Activated CD8-positive, alpha-beta T cell treated with anti-CD3 and anti-CD28 coated beads for 36 hours (primary cell): Measurements from ENCODE around the gene TIFAB. TPM values are rescaled to one million over a fixed set of nuclear protein-coding genes. Genes with fewer than 3 reads are reported as not detected.

ENCODE experiments used
- ATAC-seq: fragments of 200-7000 bp; cut with Tn5 transposase; one replicate; pipeline ENCODE4 v1.10.0; 2021; ENCODE audit warnings: mild to moderate bottlenecking, moderate library complexity
- CTCF ChIA-PET: fragments of 350-600 bp; sonication (Branson Sonifier 250); formaldehyde crosslinking; loops from one replicate; lab custom pipeline; 2021; ENCODE audit warnings: antibody characterized with exemption; lab: Charles Lee
- POLR2A ChIA-PET: fragments of 350-600 bp; sonication (Branson Sonifier 250); formaldehyde crosslinking; loops from one replicate; lab custom pipeline; 2021; ENCODE audit warnings: antibody characterized with exemption; lab: Charles Lee
- DNase-seq: peaks from one replicate; pipeline ENCODE4 v3.0.0-alpha.2; 2020
- H3K27ac Mint-ChIP-seq: one replicate; pipeline ENCODE4 v1.8.0; 2021; ENCODE audit warnings: mild to moderate bottlenecking, mixed read lengths
- H3K27me3 Mint-ChIP-seq: one replicate; pipeline ENCODE4 v1.8.0; 2021; ENCODE audit warnings: mixed read lengths
- H3K36me3 Mint-ChIP-seq: one replicate; pipeline ENCODE4 v1.8.0; 2021; ENCODE audit warnings: low read depth, mixed read lengths
- H3K4me1 Mint-ChIP-seq: one replicate; pipeline ENCODE4 v1.8.0; 2021; ENCODE audit warnings: low read depth, mixed read lengths
- H3K4me3 Mint-ChIP-seq: one replicate; pipeline ENCODE4 v1.8.0; 2021; ENCODE audit warnings: mild to moderate bottlenecking, moderate library complexity, mixed read lengths
- H3K9me3 Mint-ChIP-seq: one replicate; pipeline ENCODE4 v1.8.0; 2021; ENCODE audit warnings: mixed read lengths
- intact Hi-C: fragments of 100-400 bp; cut with micrococcal nuclease; formaldehyde crosslinking; loops from one replicate; pipeline ENCODE4 v1.10.0; 2022
- total RNA-seq, 2 experiments: library from RNA; stranded (reverse); gene quantifications; one replicate each; pipeline ENCODE4 v1.2.3, GENCODE V29; 2021
- TF ChIP-seq, protein P1 (sequence below): fragments of 200-600 bp; IDR thresholded peaks from one replicate; pipeline ENCODE4 v1.8.0; 2022; ENCODE audit warnings: antibody characterized with exemption, mild to moderate bottlenecking

Gene TIFAB
- total RNA-seq, 2 experiments from 2014 or later, result not detected

DNA sequence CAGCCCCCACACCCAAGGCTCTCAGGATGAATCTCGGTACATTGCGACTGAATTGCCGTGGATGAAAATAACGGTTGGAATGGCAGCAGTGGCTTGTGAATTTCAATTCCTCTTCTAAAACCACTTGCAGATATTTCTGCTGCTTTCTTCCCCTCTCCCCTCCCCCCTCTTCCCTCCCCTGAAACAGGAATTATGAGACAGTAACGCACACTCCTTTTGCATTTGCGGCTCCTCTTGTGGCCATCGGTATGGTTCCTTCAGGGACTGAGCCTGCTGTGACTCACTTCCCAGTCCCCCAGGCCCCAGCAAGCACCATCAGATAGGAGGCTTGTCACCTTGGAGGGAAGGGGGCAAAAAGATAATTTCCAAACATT, 14.7 kb downstream of the TIFAB start:
- ChIA-PET POLR2A (no interaction called here), CTCF (interaction anchor here (1.4 kb wide), 1 partner anchor 114 kb away, joined by 3 read pairs; no protein-coding TSS in a partner anchor)
- intact Hi-C loops, result no loop called here
- DNase-seq (no peak), ATAC-seq (no peak)
- Mint-ChIP-seq H3K4me1 (no peaks in the 10 kb centered on the region), H3K36me3 (no peaks in the 10 kb centered on the region), H3K4me3 (no peak overlapping the region), H3K9me3 (no peaks in the 10 kb centered on the region), H3K27me3 (peaks cover 8% of the 10 kb centered on the region), H3K27ac (no peak overlapping the region)
- TF ChIP-seq, protein P1, sequence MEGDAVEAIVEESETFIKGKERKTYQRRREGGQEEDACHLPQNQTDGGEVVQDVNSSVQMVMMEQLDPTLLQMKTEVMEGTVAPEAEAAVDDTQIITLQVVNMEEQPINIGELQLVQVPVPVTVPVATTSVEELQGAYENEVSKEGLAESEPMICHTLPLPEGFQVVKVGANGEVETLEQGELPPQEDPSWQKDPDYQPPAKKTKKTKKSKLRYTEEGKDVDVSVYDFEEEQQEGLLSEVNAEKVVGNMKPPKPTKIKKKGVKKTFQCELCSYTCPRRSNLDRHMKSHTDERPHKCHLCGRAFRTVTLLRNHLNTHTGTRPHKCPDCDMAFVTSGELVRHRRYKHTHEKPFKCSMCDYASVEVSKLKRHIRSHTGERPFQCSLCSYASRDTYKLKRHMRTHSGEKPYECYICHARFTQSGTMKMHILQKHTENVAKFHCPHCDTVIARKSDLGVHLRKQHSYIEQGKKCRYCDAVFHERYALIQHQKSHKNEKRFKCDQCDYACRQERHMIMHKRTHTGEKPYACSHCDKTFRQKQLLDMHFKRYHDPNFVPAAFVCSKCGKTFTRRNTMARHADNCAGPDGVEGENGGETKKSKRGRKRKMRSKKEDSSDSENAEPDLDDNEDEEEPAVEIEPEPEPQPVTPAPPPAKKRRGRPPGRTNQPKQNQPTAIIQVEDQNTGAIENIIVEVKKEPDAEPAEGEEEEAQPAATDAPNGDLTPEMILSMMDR, result no peak

DNA sequence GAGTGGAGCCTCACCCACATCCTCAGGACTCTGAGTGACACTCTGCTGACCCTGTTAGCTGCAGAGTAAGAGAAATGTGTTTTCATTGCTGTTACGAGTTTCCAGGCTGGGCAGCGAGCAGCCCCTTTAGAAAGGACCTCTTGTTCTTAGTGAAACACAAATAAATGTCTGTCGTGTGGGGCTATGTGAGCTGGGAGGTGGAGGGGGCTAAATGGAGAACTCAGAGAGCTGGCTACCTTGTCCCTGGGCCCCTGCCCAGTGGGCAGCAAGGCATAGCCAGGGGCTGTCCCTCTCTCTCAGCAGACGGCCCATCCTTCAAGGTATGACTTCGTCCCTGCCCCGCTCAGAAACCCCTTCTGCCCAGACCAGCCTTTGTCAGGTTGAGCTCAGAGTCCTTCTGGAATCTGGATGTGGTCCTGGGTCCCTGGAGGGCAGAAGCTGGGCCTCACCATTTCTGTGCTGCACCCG, 15.2 kb downstream of the TIFAB start:
- TF ChIP-seq, protein P1, result no peak
- POLR2A ChIA-PET, result no interaction called here
- peaks cover 8% of the 10 kb centered on the region for H3K27me3 Mint-ChIP-seq
- ATAC-seq (no peak), DNase-seq (no peak)
- intact Hi-C loops, result no loop called here
- H3K27ac Mint-ChIP-seq, result no peak overlapping the region
- CTCF ChIA-PET, result interaction anchor here (1.0 to 1.4 kb wide), 2 partner anchors 24 to 115 kb away, joined by 3 read pairs; no protein-coding TSS in a partner anchor
- H3K4me3 Mint-ChIP-seq, result no peak overlapping the region
- no peaks in the 10 kb centered on the region for H3K9me3 Mint-ChIP-seq
- no peaks in the 10 kb centered on the region for H3K4me1 Mint-ChIP-seq
- H3K36me3 Mint-ChIP-seq, result no peaks in the 10 kb centered on the region

DNA sequence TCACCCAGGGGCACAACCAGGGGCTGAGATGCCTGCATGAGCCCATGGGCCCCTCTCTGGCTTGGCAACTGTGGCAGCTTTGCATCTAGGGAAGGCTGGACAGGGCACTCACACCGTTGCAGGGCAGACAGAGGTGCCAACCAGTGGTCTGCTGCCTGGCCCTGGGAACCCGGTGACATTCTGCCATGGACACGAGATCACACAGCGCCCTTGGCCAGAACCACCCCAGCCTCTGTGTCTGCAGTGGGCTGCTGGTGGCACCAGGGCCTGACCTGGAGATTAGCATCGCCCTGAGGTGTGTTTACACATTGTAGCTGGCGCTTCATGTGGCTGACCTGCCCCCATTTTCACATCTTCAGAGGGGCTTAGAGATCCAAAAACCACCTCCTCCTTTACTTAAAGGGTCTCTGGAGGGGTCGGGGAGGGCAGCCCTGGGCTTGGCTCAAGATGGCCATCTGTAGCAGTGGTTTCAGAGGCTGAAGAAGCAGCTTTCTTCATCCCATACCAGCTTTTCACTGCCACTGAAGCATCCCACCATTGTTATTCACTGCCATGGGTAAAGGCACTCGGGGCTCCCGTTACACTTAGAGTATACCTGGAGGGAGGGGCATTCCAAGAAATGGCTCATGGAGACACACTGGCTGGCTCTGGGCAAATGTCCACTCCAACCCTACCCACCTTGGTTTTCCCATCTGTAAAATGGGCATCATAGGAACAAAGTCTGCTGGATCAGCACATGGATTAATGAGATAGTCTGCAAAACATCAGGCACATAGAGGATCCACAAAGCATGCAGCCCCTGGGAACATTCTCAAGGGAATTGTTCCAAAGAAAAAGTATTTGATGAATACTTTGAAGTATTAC, 16.5 kb downstream of the TIFAB start:
- intact Hi-C loops, result no loop called here
- ChIA-PET POLR2A (no interaction called here), CTCF (interaction anchor here (1.0 to 1.4 kb wide), 2 partner anchors 25 to 116 kb away, joined by 3 read pairs; no protein-coding TSS in a partner anchor)
- Mint-ChIP-seq H3K4me1 (no peaks in the 10 kb centered on the region), H3K27ac (no peak overlapping the region), H3K9me3 (no peaks in the 10 kb centered on the region), H3K4me3 (no peak overlapping the region), H3K27me3 (peaks cover 8% of the 10 kb centered on the region), H3K36me3 (no peaks in the 10 kb centered on the region)
- TF ChIP-seq, protein P1, result no peak
- DNase-seq, result no peak
- no peak for ATAC-seq

DNA sequence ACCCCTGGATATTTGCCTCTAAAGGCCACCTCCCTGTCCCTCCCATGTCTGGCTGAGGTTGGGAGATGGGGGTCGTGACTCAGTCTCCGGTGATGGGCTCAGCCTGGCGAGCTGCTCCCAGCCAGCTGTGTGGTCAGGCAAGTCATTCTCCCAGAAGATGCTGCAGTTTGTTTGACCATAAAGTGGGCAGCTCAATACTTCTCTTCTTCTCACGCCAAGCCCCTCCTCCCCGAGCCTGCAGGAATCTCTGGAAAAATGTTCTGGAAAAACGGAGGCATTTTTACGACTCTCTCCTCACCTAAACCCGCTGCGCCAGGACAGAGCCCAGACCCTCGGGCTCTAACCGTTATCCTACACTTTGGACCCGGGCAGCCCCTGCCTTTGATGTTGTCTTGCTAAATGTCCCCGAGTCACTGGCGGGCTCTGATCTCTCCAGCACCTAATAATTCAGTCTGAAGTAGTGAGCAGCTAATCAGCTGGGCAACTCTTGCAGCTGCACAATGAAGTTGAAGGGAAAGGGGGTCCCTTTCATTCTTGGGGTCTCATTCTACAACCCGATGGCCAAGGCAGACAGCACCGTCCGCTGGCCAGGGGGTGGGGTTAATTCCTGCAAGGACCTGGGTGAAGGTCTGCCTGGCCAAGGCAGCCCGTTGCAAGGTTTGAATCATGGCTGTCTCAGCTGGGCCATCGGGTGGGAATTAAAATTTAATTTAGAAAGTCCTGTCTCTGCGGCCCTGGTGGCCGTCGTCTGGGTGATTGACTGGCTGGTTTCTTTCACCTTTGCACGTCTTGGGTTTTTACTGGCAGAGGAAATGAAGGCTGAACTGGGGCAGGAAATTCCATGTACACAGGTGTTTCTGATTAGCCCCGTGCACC, 17.3 kb downstream of the TIFAB start:
- Mint-ChIP-seq H3K4me1 (no peaks in the 10 kb centered on the region), H3K27ac (no peak overlapping the region), H3K27me3 (peaks cover 8% of the 10 kb centered on the region), H3K36me3 (no peaks in the 10 kb centered on the region), H3K9me3 (no peaks in the 10 kb centered on the region), H3K4me3 (no peak overlapping the region)
- DNase-seq (no peak), ATAC-seq (no peak)
- TF ChIP-seq, protein P1, result no peak
- ChIA-PET POLR2A (no interaction called here), CTCF (no interaction called here)
- intact Hi-C loops, result no loop called here
